Adipose tissue (tissue), 3 donors: ENCODE results near the gene C19orf33. TPM values are rescaled to one million over a fixed set of nuclear protein-coding genes. Genes with fewer than 3 reads are reported as not detected.
A peak's percentile ranks its signal among the peaks of the same experiment; 100 is the strongest.
"Not testable (repeated sequence)": the region's sequence is repeated elsewhere in the genome, so short reads cannot be mapped to it uniquely, and the experiment has no call there.

ENCODE experiments used
- H3K27ac ChIP-seq: one replicate; pipeline ENCODE4 v1.5.1; 2013; ENCODE audit warnings: low read depth, low read length
- WGBS, 3 donors: extraction: QIAGEN DNeasy Blood & Tissue Kit; methylation state at CpG; one replicate each; pipeline ENCODE4 v1.1.7; 2013; 5-methylcytosine and 5-hydroxymethylcytosine counted together
- polyA plus RNA-seq, 3 donors: library from polyadenylated mRNA; stranded (reverse); fragments of 200-250 nt; gene quantifications; one replicate each; pipeline ENCODE4 v1.2.3, GENCODE V29; 2013
- donor health status: healthy with polysubstance abuse.
- donor health status: Bipolar disorder and iron deficiency.
- donor health status: healthy.

Gene C19orf33
- polyA plus RNA-seq, 3 donors = 3.5 to 41.2 (median 27.2) TPM

- no peak overlapping the region for H3K27ac ChIP-seq
- 50 to 64% (median 63%) methylated on average over 7 of the region's 7 CpGs for WGBS, 3 donors
These were observed 19.2 kb downstream of the C19orf33 start for GRCh38 chr19:38323291-38323690.

GRCh38 chr19:38324431-38324830 is 20.4 kb downstream of the C19orf33 start:
- WGBS, 3 donors = 91 to 94% (median 93%) methylated on average over 4 of the region's 4 CpGs
- no peak overlapping the region for H3K27ac ChIP-seq

- H3K27ac ChIP-seq = no peak overlapping the region
- 94 to 97% (median 95%) methylated on average over 22 of the region's 22 CpGs for WGBS, 3 donors
These were observed 22.5 kb downstream of the C19orf33 start for GRCh38 chr19:38326591-38326990.

GRCh38 chr19:38329651-38330050 is 25.6 kb downstream of the C19orf33 start:
- 94 to 96% (median 94%) methylated on average over 7 of the region's 7 CpGs for WGBS, 3 donors

GRCh38 chr19:38331728-38332127 is 27.7 kb downstream of the C19orf33 start:
- no peak overlapping the region for H3K27ac ChIP-seq
- WGBS, 3 donors = 77 to 90% (median 83%) methylated on average over 1 of the region's 1 CpG

More at GRCh38 chr19:38329651-38330050, 25.6 kb downstream of the C19orf33 start:
- no peak overlapping the region for H3K27ac ChIP-seq

- WGBS, 3 donors = 87 to 90% (median 87%) methylated on average over 9 of the region's 9 CpGs
These were observed 29.2 kb downstream of the C19orf33 start for GRCh38 chr19:38333245-38333644.

GRCh38 chr19:38335949-38336637 is 32.0 kb downstream of the C19orf33 start:
- H3K27ac ChIP-seq = peak overlapping the region; percentile 23
- 0 to 1% (median 1%) methylated on average over 52 of the region's 52 CpGs for WGBS, 3 donors

More at GRCh38 chr19:38333245-38333644, 29.2 kb downstream of the C19orf33 start:
- no peak overlapping the region for H3K27ac ChIP-seq

- 1 to 8% (median 7%) methylated on average over 40 to 41 of the region's 41 CpGs for WGBS, 3 donors
- no peak overlapping the region for H3K27ac ChIP-seq
These were observed 32.7 kb downstream of the C19orf33 start for GRCh38 chr19:38336638-38337359.

- WGBS, 3 donors = 44 to 73% (median 70%) methylated on average over 10 of the region's 10 CpGs
- no peak overlapping the region for H3K27ac ChIP-seq
These were observed 33.3 kb downstream of the C19orf33 start for GRCh38 chr19:38337360-38337653.

GRCh38 chr19:38339011-38339410 is 35.0 kb downstream of the C19orf33 start:
- not testable (repeated sequence) for H3K27ac ChIP-seq
- WGBS, 3 donors = 56 to 81% (median 80%) methylated on average over 4 of the region's 4 CpGs

GRCh38 chr19:38340927-38341326 is 36.9 kb downstream of the C19orf33 start:
- 79 to 97% (median 96%) methylated on average over 2 of the region's 2 CpGs for WGBS, 3 donors
- H3K27ac ChIP-seq = no peak overlapping the region

GRCh38 chr19:38346837-38347236 is 42.8 kb downstream of the C19orf33 start:
- WGBS, 3 donors = 80 to 91% (median 87%) methylated on average over 4 of the region's 4 CpGs
- H3K27ac ChIP-seq = no peak overlapping the region

- no peak overlapping the region for H3K27ac ChIP-seq
- WGBS, 3 donors = 76 to 85% (median 77%) methylated on average over 3 of the region's 3 CpGs
These were observed 46.8 kb downstream of the C19orf33 start for GRCh38 chr19:38350883-38351282.

GRCh38 chr19:38351865-38352395 is 47.9 kb downstream of the C19orf33 start:
- H3K27ac ChIP-seq = no peak overlapping the region
- 69 to 80% (median 76%) methylated on average over 9 of the region's 9 CpGs for WGBS, 3 donors

- H3K27ac ChIP-seq = no peak overlapping the region
- WGBS, 3 donors = 68 to 80% (median 68%) methylated on average over 8 of the region's 8 CpGs
These were observed 48.6 kb downstream of the C19orf33 start for GRCh38 chr19:38352611-38353010.

Other genes with a start within 250 kb of the C19orf33 start
- under 1 TPM; 0.05 to 0.67 (median 0.13) TPM for gene DPF1, start 80.0 kb upstream of the C19orf33 start, polyA plus RNA-seq
- 100 to 1,000 TPM in 1 of 3 donors, 10 to 100 TPM in 2; 14.0 to 169 (median 82.5) TPM for gene PPP1R14A, start 47.9 kb upstream of the C19orf33 start, polyA plus RNA-seq
- gene SPINT2, start 39.7 kb upstream of the C19orf33 start, polyA plus RNA-seq = 100 to 1,000 TPM in 1 of 3 donors, 10 to 100 TPM in 1, 1 to 10 TPM in 1; 4.4 to 155 (median 22.1) TPM
- 10 to 100 TPM; 27.7 to 59.7 (median 28.3) TPM for gene YIF1B, start 11.7 kb downstream of the C19orf33 start, polyA plus RNA-seq
- 10 to 100 TPM in 1 of 3 donors, 1 to 10 TPM in 2; 3.2 to 11.3 (median 4.0) TPM for gene KCNK6, start 15.6 kb downstream of the C19orf33 start, polyA plus RNA-seq
- gene CATSPERG, start 31.6 kb downstream of the C19orf33 start, polyA plus RNA-seq = 1 to 10 TPM; 1.8 to 1.9 (median 1.9) TPM
- 100 to 1,000 TPM; 138 to 486 (median 165) TPM for gene PSMD8, start 70.3 kb downstream of the C19orf33 start, polyA plus RNA-seq
- under 1 TPM in 2 of 3 donors, not detected in 1; 0.21 to 0.77 TPM for gene GGN, start 83.8 kb downstream of the C19orf33 start, polyA plus RNA-seq
- under 1 TPM; 0.31 to 0.89 (median 0.34) TPM for gene SPRED3, start 84.4 kb downstream of the C19orf33 start, polyA plus RNA-seq
- gene FAM98C, start 98.8 kb downstream of the C19orf33 start, polyA plus RNA-seq = 10 to 100 TPM; 13.8 to 24.8 (median 16.9) TPM
- gene RASGRP4, start 122.0 kb downstream of the C19orf33 start, polyA plus RNA-seq = 1 to 10 TPM in 2 of 3 donors, under 1 TPM in 1; 0.48 to 8.2 (median 7.0) TPM
- gene RYR1, start 129.4 kb downstream of the C19orf33 start, polyA plus RNA-seq = 1 to 10 TPM in 1 of 3 donors, under 1 TPM in 2; 0.56 to 6.2 (median 0.79) TPM